Fibroblast of villous mesenchyme (primary cell): ENCODE measurements around the gene JAM2. TPM values are rescaled to one million over a fixed set of nuclear protein-coding genes. Genes with fewer than 3 reads are reported as not detected.

Experiments used
- DNase-seq: peaks from one replicate; pipeline ENCODE4 v3.0.0-alpha.2; 2010; ENCODE audit warnings: low read depth
- H3K4me3 ChIP-seq: 2 replicates; pipeline ENCODE4 v1.5.1; 2011; ENCODE audit warnings: low read depth, mild to moderate bottlenecking, low read length
- CTCF ChIP-seq: IDR thresholded peaks from 2 replicates; pipeline ENCODE4 v1.5.1; 2012; ENCODE audit warnings: low read depth, mild to moderate bottlenecking, low read length; ENCODE audit not compliant: insufficient read depth
- total RNA-seq: library from RNA; depleted of rRNA; stranded (reverse); fragments of >200 nt; gene quantifications from 2 replicates; pipeline ENCODE4 v1.2.3, GENCODE V29; 2012

The JAM2 gene
- total RNA-seq, 1 donor: 1.7 TPM

- peak overlapping the region; percentile 91 for H3K4me3 ChIP-seq
- peak; percentile 38 for DNase-seq
- no peak for TF ChIP-seq CTCF
Observed at GRCh38 chr21:25733859-25734653, 95.0 kb downstream of the JAM2 start.

GRCh38 chr21:25734654-25734903 is 95.5 kb downstream of the JAM2 start:
- peak overlapping the region; percentile 91 for H3K4me3 ChIP-seq
- TF ChIP-seq CTCF: no peak
- DNase-seq: no peak

DNA sequence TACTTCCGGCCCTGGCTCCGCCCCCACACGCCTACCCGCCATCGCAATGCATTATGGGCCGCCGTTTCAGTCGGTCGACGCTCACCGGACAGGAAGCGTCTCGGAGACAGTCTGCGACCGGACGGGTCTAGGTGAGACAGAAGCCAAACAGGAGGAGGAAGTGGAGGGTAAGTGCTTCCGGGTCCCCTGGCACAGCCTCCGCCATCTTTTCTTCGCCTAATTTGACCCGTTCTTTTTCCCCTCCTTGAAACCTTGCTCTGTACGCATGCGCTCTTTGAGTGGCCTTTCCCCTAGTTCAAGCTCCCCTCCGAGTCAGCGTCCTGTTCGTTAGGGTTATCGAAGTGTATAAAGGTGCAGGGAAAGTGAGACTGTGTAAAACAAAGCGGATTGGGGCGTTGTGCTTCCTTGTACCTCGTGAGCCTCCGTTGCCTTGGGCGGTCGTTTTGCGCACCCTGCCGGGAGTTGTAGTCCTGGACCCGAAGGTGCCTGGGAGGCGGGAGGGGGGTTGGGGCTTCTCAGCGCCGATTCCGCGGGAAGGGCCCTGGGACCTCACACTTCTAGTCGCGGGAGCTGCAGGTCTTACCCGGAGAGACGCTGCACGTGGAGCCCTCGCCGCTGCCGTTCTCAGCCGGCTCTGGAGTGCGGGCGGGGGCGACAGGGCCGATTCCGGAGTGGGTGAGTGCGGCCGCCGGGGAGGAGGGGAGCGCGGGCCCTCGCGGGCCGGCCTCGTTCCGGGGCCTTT is 96.0 kb downstream of the JAM2 start, which contains the start of the genes ATP5PF and GABPA:
Gene ATP5PF (minus strand): TSS at position 1 of the 742 bp plus-strand sequence. CDS start 5,110 bp downstream, outside the sequence.
Gene GABPA (plus strand): TSS at position 69 of the 742 bp plus-strand sequence. CDS start 6,627 bp downstream, outside the sequence.
- TF ChIP-seq CTCF: peak; percentile 11
- peak within 1 kb of the TSS; percentile 91 for H3K4me3 ChIP-seq
- peak; percentile 99 for DNase-seq

- peak overlapping the region; percentile 91 for H3K4me3 ChIP-seq
- DNase-seq: peak; percentile 88
- no peak for TF ChIP-seq CTCF
Observed at GRCh38 chr21:25735646-25736597, 96.9 kb downstream of the JAM2 start.

- H3K4me3 ChIP-seq: no peak overlapping the region
- no peak for TF ChIP-seq CTCF
- no peak for DNase-seq
Observed at GRCh38 chr21:25737421-25737820, 98.4 kb downstream of the JAM2 start.

- no peak for DNase-seq
- TF ChIP-seq CTCF: no peak
Observed at GRCh38 chr21:25742900-25743299, 103.8 kb downstream of the JAM2 start.

More at GRCh38 chr21:25742900-25743299, 103.8 kb downstream of the JAM2 start:
- H3K4me3 ChIP-seq: no peak overlapping the region
